GM18861 (cell line): ENCODE measurements around the gene MAP3K9.

Experiments used
- ATAC-seq: cut with Tn5 transposase; IDR thresholded peaks from one replicate; pipeline ENCODE4 v1.9.1; 2021; ENCODE audit not compliant: unreplicated experiment

The MAP3K9 gene

GRCh38 chr14:70788898-70789297 is 20.4 kb downstream of the MAP3K9 start:
- ATAC-seq = no peak

GRCh38 chr14:70785556-70785955 is 23.8 kb downstream of the MAP3K9 start:
- no peak for ATAC-seq

- no peak for ATAC-seq
These were observed 24.4 kb downstream of the MAP3K9 start for GRCh38 chr14:70784886-70785285.

- ATAC-seq = no peak
These were observed 27.0 kb downstream of the MAP3K9 start for GRCh38 chr14:70782361-70782760.

- no peak for ATAC-seq
These were observed 28.8 kb downstream of the MAP3K9 start for GRCh38 chr14:70780396-70781075.

GRCh38 chr14:70779667-70780066 is 29.6 kb downstream of the MAP3K9 start:
- no peak for ATAC-seq

- no peak for ATAC-seq
These were observed 33.1 kb downstream of the MAP3K9 start for GRCh38 chr14:70776197-70776596.

- no peak for ATAC-seq
These were observed 36.0 kb downstream of the MAP3K9 start for GRCh38 chr14:70773182-70773862.

- ATAC-seq = no peak
These were observed 37.5 kb downstream of the MAP3K9 start for GRCh38 chr14:70771781-70772212.

GRCh38 chr14:70770490-70770889 is 38.8 kb downstream of the MAP3K9 start:
- no peak for ATAC-seq

- ATAC-seq = no peak
These were observed 49.9 kb downstream of the MAP3K9 start for GRCh38 chr14:70759398-70759797.

- no peak for ATAC-seq
These were observed 53.7 kb downstream of the MAP3K9 start for GRCh38 chr14:70755655-70756054.

GRCh38 chr14:70754991-70755390 is 54.3 kb downstream of the MAP3K9 start:
- no peak for ATAC-seq

- ATAC-seq = no peak
These were observed 55.8 kb downstream of the MAP3K9 start for GRCh38 chr14:70753518-70753953.

GRCh38 chr14:70748422-70748821 is 60.9 kb downstream of the MAP3K9 start:
- ATAC-seq = no peak

GRCh38 chr14:70744641-70745040 is 64.7 kb downstream of the MAP3K9 start:
- no peak for ATAC-seq

- no peak for ATAC-seq
These were observed 67.0 kb downstream of the MAP3K9 start for GRCh38 chr14:70742316-70742715.

GRCh38 chr14:70741482-70741881 is 67.8 kb downstream of the MAP3K9 start:
- ATAC-seq = no peak

GRCh38 chr14:70735043-70735442 is 74.3 kb downstream of the MAP3K9 start:
- no peak for ATAC-seq

- no peak for ATAC-seq
These were observed 77.7 kb downstream of the MAP3K9 start for GRCh38 chr14:70731447-70732239.

GRCh38 chr14:70730393-70730792 is 78.9 kb downstream of the MAP3K9 start:
- no peak for ATAC-seq
